ENCODE data around the gene ATF4. TPM values are rescaled to one million over a fixed set of nuclear protein-coding genes. Genes with fewer than 3 reads are reported as not detected.

Gene ATF4
- total RNA-seq, 2 donors from 2014 or later: 301 to 320 TPM

- no peak for TF ChIP-seq CTCF (IDR thresholded peaks at IDR 0.05)
- Histone ChIP-seq H3K9me3 (no peaks in the 10 kb centered on the region), H3K4me3 (no peak overlapping the region), H3K4me1 (ENCODE audit: control insufficient read depth in 1 of 2, low read depth in 2 of 2) (peaks cover 0 to 3% of the 10 kb centered on the region in 2 donors), H3K27ac (no peak overlapping the region), H3K36me3 (no peaks in the 10 kb centered on the region), H3K27me3 (replicated peaks; ENCODE audit: insufficient read depth) (no peaks in the 10 kb centered on the region)
- ATAC-seq (ENCODE audit: insufficient number of reproducible peaks, low FRiP score, low read depth) (no peak), DNase-seq (ENCODE audit: low spot score) (no peak)
Measured at GRCh38 chr22:39493759-39494158, 26.6 kb upstream of the ATF4 start.

GRCh38 chr22:39494471-39495120 is 25.8 kb upstream of the ATF4 start:
- H3K36me3 ChIP-seq: no peaks in the 10 kb centered on the region
- peaks cover 0 to 3% of the 10 kb centered on the region in 2 donors for H3K4me1 ChIP-seq (ENCODE audit: control insufficient read depth in 1 of 2, low read depth in 2 of 2)
- ATAC-seq (ENCODE audit: insufficient number of reproducible peaks, low FRiP score, low read depth) (no peak), DNase-seq (ENCODE audit: low spot score) (no peak)
- H3K4me3 ChIP-seq: no peak overlapping the region
- no peak for TF ChIP-seq CTCF (IDR thresholded peaks at IDR 0.05)
- H3K27me3 ChIP-seq (replicated peaks; ENCODE audit: insufficient read depth): no peaks in the 10 kb centered on the region
- no peaks in the 10 kb centered on the region for H3K9me3 ChIP-seq
- H3K27ac ChIP-seq: peak overlapping the region in 1 of 2 donors; percentile 6

- TF ChIP-seq CTCF (IDR thresholded peaks at IDR 0.05): peak; percentile 73
- Histone ChIP-seq H3K9me3 (no peaks in the 10 kb centered on the region), H3K4me3 (no peak overlapping the region), H3K36me3 (no peaks in the 10 kb centered on the region), H3K4me1 (ENCODE audit: control insufficient read depth in 1 of 2, low read depth in 2 of 2) (peaks cover 2 to 12% of the 10 kb centered on the region in 2 donors), H3K27me3 (replicated peaks; ENCODE audit: insufficient read depth) (no peaks in the 10 kb centered on the region), H3K27ac (no peak overlapping the region)
- DNase-seq (ENCODE audit: low spot score) (no peak), ATAC-seq (ENCODE audit: insufficient number of reproducible peaks, low FRiP score, low read depth) (no peak)
Measured at GRCh38 chr22:39496131-39496838, 24.1 kb upstream of the ATF4 start.

GRCh38 chr22:39497429-39497828 is 22.9 kb upstream of the ATF4 start:
- no peak for DNase-seq (ENCODE audit: low spot score)
- Histone ChIP-seq H3K4me3 (no peak overlapping the region), H3K36me3 (no peaks in the 10 kb centered on the region), H3K27me3 (replicated peaks; ENCODE audit: insufficient read depth) (no peaks in the 10 kb centered on the region), H3K27ac (no peak overlapping the region), H3K4me1 (ENCODE audit: control insufficient read depth in 1 of 2, low read depth in 2 of 2) (peaks cover 8 to 18% of the 10 kb centered on the region in 2 donors), H3K9me3 (no peaks in the 10 kb centered on the region)
- TF ChIP-seq CTCF (IDR thresholded peaks at IDR 0.05): no peak
- ATAC-seq (ENCODE audit: insufficient number of reproducible peaks, low FRiP score, low read depth): no peak

GRCh38 chr22:39498368-39498767 is 22.0 kb upstream of the ATF4 start:
- peaks cover 13 to 24% of the 10 kb centered on the region in 2 donors for H3K4me1 ChIP-seq (ENCODE audit: control insufficient read depth in 1 of 2, low read depth in 2 of 2)
- no peaks in the 10 kb centered on the region for H3K9me3 ChIP-seq
- DNase-seq (ENCODE audit: low spot score) (no peak), ATAC-seq (ENCODE audit: insufficient number of reproducible peaks, low FRiP score, low read depth) (no peak)
- H3K27me3 ChIP-seq (replicated peaks; ENCODE audit: insufficient read depth): no peaks in the 10 kb centered on the region
- no peak for TF ChIP-seq CTCF (IDR thresholded peaks at IDR 0.05)
- H3K27ac ChIP-seq: no peak overlapping the region
- no peak overlapping the region for H3K4me3 ChIP-seq
- H3K36me3 ChIP-seq: no peaks in the 10 kb centered on the region

Data from thoracic aorta (tissue), 2 donors.